ENCODE data around the gene PADI6.

Gene PADI6

GRCh38 chr1:17429183-17429582 lies 57.2 kb downstream of the PADI6 start:
- no peak for TF ChIP-seq CTCF (IDR thresholded peaks at IDR 0.05)
- no peaks in the 10 kb centered on the region for H3K9me3 ChIP-seq
- intact Hi-C loops (cut with DNase I; ENCODE audit: low total_unique reads) = no loop called here
- no peaks in the 10 kb centered on the region for H3K4me1 ChIP-seq
- H3K27ac ChIP-seq = no peak overlapping the region
- peaks cover 23 to 53% (median 49%) of the 10 kb centered on the region in 3 donors for H3K36me3 ChIP-seq
- no peak for DNase-seq
- H3K27me3 ChIP-seq = no peaks in the 10 kb centered on the region
- H3K4me3 ChIP-seq = no peak overlapping the region

- H3K27ac ChIP-seq = no peak overlapping the region
- no peaks in the 10 kb centered on the region for H3K9me3 ChIP-seq
- DNase-seq = no peak
- TF ChIP-seq CTCF (IDR thresholded peaks at IDR 0.05) = no peak
- H3K4me3 ChIP-seq = no peak overlapping the region
- intact Hi-C loops (cut with DNase I; ENCODE audit: low total_unique reads) = no loop called here
- peaks cover 9 to 25% (median 23%) of the 10 kb centered on the region in 3 donors for H3K36me3 ChIP-seq
- peaks cover 0 to 12% (median 5%) of the 10 kb centered on the region in 4 donors for H3K4me1 ChIP-seq
- no peaks in the 10 kb centered on the region for H3K27me3 ChIP-seq
These were observed 60.4 kb downstream of the PADI6 start for GRCh38 chr1:17432412-17432811.

- no peak for TF ChIP-seq CTCF (IDR thresholded peaks at IDR 0.05)
- H3K27ac ChIP-seq = no peak overlapping the region
- H3K9me3 ChIP-seq = no peaks in the 10 kb centered on the region
- DNase-seq = no peak
- intact Hi-C loops (cut with DNase I; ENCODE audit: low total_unique reads) = no loop called here
- H3K27me3 ChIP-seq = no peaks in the 10 kb centered on the region
- peaks cover under 1 to 17% (median 15%) of the 10 kb centered on the region in 3 donors for H3K36me3 ChIP-seq
- H3K4me1 ChIP-seq = peaks cover 0 to 12% (median 5%) of the 10 kb centered on the region in 4 donors
- no peak overlapping the region for H3K4me3 ChIP-seq
These were observed 61.3 kb downstream of the PADI6 start for GRCh38 chr1:17433261-17433660.

- Histone ChIP-seq H3K27ac (no peak overlapping the region), H3K36me3 (peaks cover 0 to 9% (median 7%) of the 10 kb centered on the region in 3 donors), H3K27me3 (no peaks in the 10 kb centered on the region), H3K4me1 (peaks cover 0 to 19% (median 9%) of the 10 kb centered on the region in 4 donors), H3K9me3 (no peaks in the 10 kb centered on the region), H3K4me3 (no peak overlapping the region)
- no peak for DNase-seq
- intact Hi-C loops (cut with DNase I; ENCODE audit: low total_unique reads) = no loop called here
- no peak for TF ChIP-seq CTCF (IDR thresholded peaks at IDR 0.05)
These were observed 62.0 kb downstream of the PADI6 start for GRCh38 chr1:17434016-17434415.

GRCh38 chr1:17434601-17435000 lies 62.6 kb downstream of the PADI6 start:
- no peak for TF ChIP-seq CTCF (IDR thresholded peaks at IDR 0.05)
- no peak for DNase-seq
- Histone ChIP-seq H3K27me3 (no peaks in the 10 kb centered on the region), H3K4me3 (no peak overlapping the region), H3K27ac (no peak overlapping the region), H3K9me3 (no peaks in the 10 kb centered on the region), H3K36me3 (peaks cover 0 to 7% (median 7%) of the 10 kb centered on the region in 3 donors), H3K4me1 (peaks cover 0 to 20% (median 9%) of the 10 kb centered on the region in 4 donors)
- intact Hi-C loops (cut with DNase I; ENCODE audit: low total_unique reads) = no loop called here
